DND-41 (cell line): ENCODE data around the gene RAB37.

Experiments
- ATAC-seq: fragments of 200-7000 bp; cut with Tn5 transposase; 3 replicates; pipeline ENCODE4 v1.9.1; 2021; ENCODE audit warnings: low read depth; ENCODE audit not compliant: insufficient read depth
- DNase-seq: peaks from one replicate; pipeline ENCODE4 v3.0.0-alpha.2; 2020
- H2AFZ ChIP-seq: 2 replicates; pipeline ENCODE4 v1.6.0; 2012; ENCODE audit warnings: low read depth, low read length
- H3K27ac ChIP-seq: 2 replicates; pipeline ENCODE4 v1.5.1; 2012; ENCODE audit warnings: low read length, inconsistent platforms
- H3K27me3 ChIP-seq: fragments of 200-600 bp; sonication (generic); 2 replicates; pipeline ENCODE4 v1.6.0; 2012; ENCODE audit warnings: low read length, mild to moderate bottlenecking, inconsistent platforms; ENCODE audit not compliant: insufficient read depth, poor library complexity
- H3K36me3 ChIP-seq: 2 replicates; pipeline ENCODE4 v1.5.1; 2012; ENCODE audit warnings: low read length, inconsistent platforms; ENCODE audit not compliant: insufficient read depth
- H3K4me1 ChIP-seq: 2 replicates; pipeline ENCODE4 v1.5.1; 2012; ENCODE audit warnings: mild to moderate bottlenecking, low read length; ENCODE audit not compliant: insufficient read depth
- H3K4me2 ChIP-seq: 2 replicates; pipeline ENCODE4 v1.6.0; 2012; ENCODE audit warnings: mild to moderate bottlenecking, moderate library complexity, low read length, inconsistent platforms; ENCODE audit not compliant: insufficient read depth
- H3K4me3 ChIP-seq, 2 experiments: fragments of 200-600 bp in 1 of 2; shearing (Covaris generic) in 1 of 2; 2 replicates each; pipeline ENCODE4 v1.5.1; 2012 to 2016; ENCODE audit warnings: inconsistent platforms in 2 of 2, low read length in 2 of 2, mild to moderate bottlenecking in 2 of 2, low read depth in 1 of 2, moderate library complexity in 1 of 2
- H3K79me2 ChIP-seq: 2 replicates; pipeline ENCODE4 v1.6.0; 2012; ENCODE audit warnings: low read length, inconsistent platforms; ENCODE audit not compliant: insufficient read depth
- H3K9ac ChIP-seq: 2 replicates; pipeline ENCODE4 v1.6.0; 2012; ENCODE audit warnings: low read depth, mild to moderate bottlenecking, inconsistent platforms, low read length, moderate library complexity
- H3K9me3 ChIP-seq: 2 replicates; pipeline ENCODE4 v1.5.1; 2012; ENCODE audit warnings: low read length, moderate library complexity, mild to moderate bottlenecking, inconsistent platforms; ENCODE audit not compliant: insufficient read depth, severe bottlenecking
- H4K20me1 ChIP-seq: 2 replicates; pipeline ENCODE4 v1.6.0; 2012; ENCODE audit warnings: low read length; ENCODE audit not compliant: insufficient read depth
- EZH2 ChIP-seq: IDR thresholded peaks from 3 replicates; pipeline ENCODE4 v1.6.1; 2012; ENCODE audit warnings: borderline replicate concordance, low read depth, mild to moderate bottlenecking, moderate library complexity, low read length, inconsistent platforms; ENCODE audit not compliant: severe bottlenecking
- TF ChIP-seq, protein P1 (sequence below): IDR thresholded peaks from 2 replicates; pipeline ENCODE4 v1.5.1; 2012; ENCODE audit warnings: borderline replicate concordance, low read length, moderate library complexity, mild to moderate bottlenecking; ENCODE audit not compliant: poor library complexity, severe bottlenecking; ENCODE audit errors: extremely low read depth

Gene RAB37

DNA sequence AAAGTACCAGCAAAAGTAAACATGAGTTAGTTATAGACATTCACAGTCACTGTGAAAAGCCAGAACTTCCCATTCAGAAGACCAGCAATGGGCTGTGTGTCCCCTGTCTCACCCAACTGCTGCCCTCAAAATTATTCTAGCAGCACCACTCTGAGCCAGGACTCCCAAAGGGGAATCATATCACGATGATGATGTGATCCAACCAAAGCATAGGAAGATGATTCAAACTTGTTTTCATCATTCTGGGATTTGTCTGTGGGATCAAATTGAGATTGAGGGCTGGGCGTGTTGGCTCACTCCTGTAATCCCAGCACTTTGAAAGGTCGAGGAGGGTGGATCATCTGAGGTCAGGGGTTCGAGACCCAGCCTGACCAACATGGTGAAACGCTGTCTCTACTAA lies 45.5 kb downstream of the RAB37 start:
- Histone ChIP-seq H3K27me3 (no peaks in the 10 kb centered on the region), H4K20me1 (no peaks in the 10 kb centered on the region), H3K79me2 (peaks cover 7% of the 10 kb centered on the region; the same call in 1 of the 2 replicates), H3K27ac (no peak overlapping the region), H3K4me1 (no peaks in the 10 kb centered on the region), H3K4me2 (no peak overlapping the region), H3K9ac (no peak overlapping the region), H3K9me3 (no peaks in the 10 kb centered on the region), H3K36me3 (peaks cover 16% of the 10 kb centered on the region), H3K4me3 (no peak overlapping the region), H2AFZ (no peak overlapping the region)
- ATAC-seq: no peak
- no peak for DNase-seq
- no peak for TF ChIP-seq EZH2
- TF ChIP-seq, protein P1, sequence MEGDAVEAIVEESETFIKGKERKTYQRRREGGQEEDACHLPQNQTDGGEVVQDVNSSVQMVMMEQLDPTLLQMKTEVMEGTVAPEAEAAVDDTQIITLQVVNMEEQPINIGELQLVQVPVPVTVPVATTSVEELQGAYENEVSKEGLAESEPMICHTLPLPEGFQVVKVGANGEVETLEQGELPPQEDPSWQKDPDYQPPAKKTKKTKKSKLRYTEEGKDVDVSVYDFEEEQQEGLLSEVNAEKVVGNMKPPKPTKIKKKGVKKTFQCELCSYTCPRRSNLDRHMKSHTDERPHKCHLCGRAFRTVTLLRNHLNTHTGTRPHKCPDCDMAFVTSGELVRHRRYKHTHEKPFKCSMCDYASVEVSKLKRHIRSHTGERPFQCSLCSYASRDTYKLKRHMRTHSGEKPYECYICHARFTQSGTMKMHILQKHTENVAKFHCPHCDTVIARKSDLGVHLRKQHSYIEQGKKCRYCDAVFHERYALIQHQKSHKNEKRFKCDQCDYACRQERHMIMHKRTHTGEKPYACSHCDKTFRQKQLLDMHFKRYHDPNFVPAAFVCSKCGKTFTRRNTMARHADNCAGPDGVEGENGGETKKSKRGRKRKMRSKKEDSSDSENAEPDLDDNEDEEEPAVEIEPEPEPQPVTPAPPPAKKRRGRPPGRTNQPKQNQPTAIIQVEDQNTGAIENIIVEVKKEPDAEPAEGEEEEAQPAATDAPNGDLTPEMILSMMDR: no peak

DNA sequence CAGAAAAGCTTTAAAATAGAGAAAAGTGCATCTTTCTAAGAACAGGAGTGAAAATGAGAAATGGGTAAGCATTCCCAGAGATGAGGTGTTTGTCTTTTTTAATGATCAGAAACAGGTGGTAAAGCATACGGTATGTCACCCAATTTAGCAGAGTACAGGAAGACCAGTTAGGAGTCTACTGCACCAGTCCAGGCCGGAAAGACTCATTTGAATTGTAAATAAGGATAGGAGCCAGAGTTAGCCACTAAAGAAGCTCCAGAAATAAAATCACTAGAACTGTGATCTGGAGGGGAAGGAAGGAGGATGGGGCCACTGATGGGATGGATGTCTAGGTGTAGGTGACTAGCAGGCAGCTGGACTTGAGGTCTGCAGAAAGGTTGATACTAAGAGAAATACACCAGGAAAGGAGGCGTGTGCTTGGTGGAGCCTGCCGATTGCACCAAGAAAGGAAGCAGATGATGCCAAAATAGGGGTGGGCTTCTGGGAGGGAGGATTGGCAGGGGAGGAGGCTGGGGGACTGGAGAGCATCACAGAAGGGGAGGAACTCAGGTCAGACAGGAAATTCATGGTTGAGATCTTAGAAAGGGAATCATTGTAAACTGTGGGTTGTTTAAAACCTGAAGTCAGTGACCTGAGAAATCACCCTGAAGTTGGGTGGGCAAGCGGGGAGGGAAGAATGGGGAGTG lies 47.2 kb downstream of the RAB37 start:
- no peak overlapping the region for H2AFZ ChIP-seq
- no peak overlapping the region for H3K4me2 ChIP-seq
- no peak overlapping the region for H3K9ac ChIP-seq
- H4K20me1 ChIP-seq: no peaks in the 10 kb centered on the region
- no peaks in the 10 kb centered on the region for H3K9me3 ChIP-seq
- H3K27ac ChIP-seq: no peak overlapping the region
- no peaks in the 10 kb centered on the region for H3K79me2 ChIP-seq
- H3K36me3 ChIP-seq: peaks cover 20% of the 10 kb centered on the region
- ATAC-seq: no peak
- no peaks in the 10 kb centered on the region for H3K4me1 ChIP-seq
- TF ChIP-seq, protein P1: no peak
- no peak for TF ChIP-seq EZH2
- no peaks in the 10 kb centered on the region for H3K27me3 ChIP-seq
- no peak overlapping the region for H3K4me3 ChIP-seq
- DNase-seq: no peak

DNA sequence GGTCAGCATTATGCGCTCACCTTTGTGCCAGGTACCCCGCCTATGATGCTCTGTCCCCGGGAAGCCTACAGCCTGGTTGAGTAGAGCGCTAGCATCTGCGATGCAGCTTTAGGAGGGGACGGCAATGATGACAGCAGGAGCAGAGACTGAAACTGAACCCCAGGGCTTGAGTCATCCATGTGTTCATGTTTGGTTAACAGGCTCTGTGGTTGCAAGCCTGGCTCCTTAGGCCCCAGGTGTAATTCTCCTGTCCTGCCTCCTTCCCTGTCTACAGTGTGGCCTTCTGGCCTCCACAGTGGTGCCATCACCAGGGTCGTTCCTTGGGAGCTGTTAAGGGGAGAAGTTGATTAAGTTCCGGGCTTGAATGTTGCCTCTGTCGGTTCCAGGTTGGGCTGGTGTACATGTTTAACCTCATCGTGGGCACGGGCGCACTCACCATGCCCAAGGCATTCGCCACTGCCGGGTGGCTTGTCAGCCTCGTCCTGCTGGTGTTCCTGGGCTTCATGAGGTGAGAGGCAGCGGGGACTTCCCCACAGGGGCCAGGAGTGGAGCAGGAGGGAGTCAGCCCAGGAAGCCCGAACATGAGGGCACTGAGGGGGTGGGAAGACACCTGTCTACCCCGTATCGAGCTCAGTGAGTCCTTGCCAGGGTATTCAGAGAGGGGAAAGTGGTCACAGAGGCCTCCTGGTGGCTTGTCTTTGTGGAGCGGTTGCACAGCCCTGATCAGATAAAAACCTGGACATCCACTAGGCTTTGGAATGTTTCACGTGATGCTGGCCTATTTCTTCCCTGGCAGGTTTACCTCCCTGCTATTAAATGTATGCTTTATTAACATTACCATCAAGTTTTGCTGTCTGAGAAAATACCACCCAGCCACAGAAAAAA lies 48.3 kb downstream of the RAB37 start:
- Histone ChIP-seq H3K27me3 (no peaks in the 10 kb centered on the region), H4K20me1 (no peaks in the 10 kb centered on the region), H3K4me3 (no peak overlapping the region), H2AFZ (no peak overlapping the region), H3K36me3 (peaks cover 19% of the 10 kb centered on the region), H3K9ac (no peak overlapping the region), H3K79me2 (no peaks in the 10 kb centered on the region), H3K4me1 (no peaks in the 10 kb centered on the region), H3K4me2 (no peak overlapping the region), H3K9me3 (no peaks in the 10 kb centered on the region), H3K27ac (no peak overlapping the region)
- no peak for TF ChIP-seq EZH2
- TF ChIP-seq, protein P1: peak; percentile 6
- DNase-seq (no peak), ATAC-seq (no peak)
